HepG2 (cell line): Measurements from ENCODE around the gene LRIG1. TPM values are rescaled to one million over a fixed set of nuclear protein-coding genes. Genes with fewer than 3 reads are reported as not detected.

Experiments used
- MAFF ChIP-seq: IDR thresholded peaks from 2 replicates; pipeline ENCODE4 v1.6.1; 2011; ENCODE audit warnings: low read depth, low read length, improper control_type of control experiment
- MAFK ChIP-seq, 2 experiments: IDR thresholded peaks in 1 of 2; conservative IDR thresholded peaks in 1 of 2; 2 replicates each; pipeline ENCODE4 v1.6.1; 2011; ENCODE audit warnings: improper control_type of control experiment in 2 of 2, low read length in 2 of 2
- TRIM22 ChIP-seq: fragments of 450-650 bp; IDR thresholded peaks from 2 replicates; pipeline ENCODE4 v1.6.1; 2017
- ZBTB40 ChIP-seq, 2 experiments: fragments of 450-650 bp in 1 of 2; sonication (generic) in 1 of 2; formaldehyde crosslinking in 1 of 2; IDR thresholded peaks; 2 replicates each; pipeline versions ENCODE4 v1.6.1 to v1.8.0; 2016 to 2022; ENCODE audit warnings: antibody characterized with exemption in 1 of 2, mild to moderate bottlenecking in 1 of 2, missing genetic modification reagents in 1 of 2
- ZBTB7A ChIP-seq: sonication (generic); formaldehyde crosslinking; IDR thresholded peaks from 2 replicates; pipeline ENCODE4 v1.8.0; 2022; ENCODE audit warnings: mild to moderate bottlenecking, missing genetic modification reagents
- ZNF30 ChIP-seq: sonication (generic); formaldehyde crosslinking; IDR thresholded peaks from 2 replicates; pipeline ENCODE4 v1.5.0; 2020; ENCODE audit warnings: mild to moderate bottlenecking, missing genetic modification reagents
- ZNF484 ChIP-seq: sonication (generic); formaldehyde crosslinking; IDR thresholded peaks from 2 replicates; pipeline ENCODE4 v1.5.1; 2020; ENCODE audit warnings: mild to moderate bottlenecking, low read depth, missing genetic modification reagents, borderline replicate concordance
- ZNF768 ChIP-seq: sonication (generic); formaldehyde crosslinking; IDR thresholded peaks from 2 replicates; pipeline ENCODE4 v1.4.0; 2020; ENCODE audit warnings: missing genetic modification reagents
- polyA plus RNA-seq, 8 experiments: library from polyadenylated mRNA; depleted of rRNA in 3 of 8; stranded (reverse) in 7 of 8; unstranded in 1 of 8; fragments of >200 nt; fragmentation: Illumina TruSeq in 4 of 8; extraction: Trizol in 4 of 8; gene quantifications; 2 replicates each; pipeline versions ENCODE4 v1.2.1 to v1.2.3, GENCODE V29; 2011 to 2016; ENCODE audit warnings: low read depth in 4 of 8, missing spikeins in 1 of 8, mixed read lengths in 1 of 8; ENCODE audit not compliant: insufficient read depth in 1 of 8
- total RNA-seq, 5 experiments: library from RNA; depleted of rRNA; stranded (reverse); fragments of >200 nt; fragmentation: Illumina TruSeq; extraction: Trizol; gene quantifications; 2 replicates each; pipeline ENCODE4 v1.2.3, GENCODE V29; 2016; ENCODE audit warnings: low read depth in 1 of 5

Gene LRIG1
- total and polyA plus RNA-seq, 2 of the 13 experiments (the other 11 are each of a cell fraction or from before 2014, with no cell fraction given), result 17.8 to 24.8 TPM

GRCh38 chr3:66441692-66442091 lies 59.1 kb downstream of the LRIG1 start (continued):
- TF ChIP-seq ZNF30, result no peak
- TF ChIP-seq ZBTB7A, result no peak
- 0 out of 2 replicates have a peak, but pooled peaks have one; percentile 22 for TF ChIP-seq MAFF
- TF ChIP-seq TRIM22, result no peak
- no peak for TF ChIP-seq ZNF484 (CRISPR knock-in tag)
- peak; percentile 85; the same call in 1 of the 2 replicates for TF ChIP-seq ZNF768 (CRISPR knock-in tag)
- peak; percentile 6 to 51; a peak in 2 of 4 replicates for TF ChIP-seq MAFK (conservative IDR thresholded peaks at IDR 0.05 in 1 of 2, IDR thresholded peaks at IDR 0.05 in 1 of 2; ENCODE audit: low read length in 2 of 2)
- no peak for TF ChIP-seq ZBTB40 (IDR thresholded peaks at IDR 0.05)
- TF ChIP-seq ZBTB40 (CRISPR knock-in tag; IDR thresholded peaks at IDR 0.05), result no peak
